ENCODE data around the gene NUDT22. TPM values are rescaled to one million over a fixed set of nuclear protein-coding genes. Genes with fewer than 3 reads are reported as not detected.
A peak's percentile ranks its signal among the peaks of the same experiment; 100 is the strongest.

The NUDT22 gene
- polyA plus RNA-seq (2011; rRNA removed) (21.5 and 21.7 TPM in 2 replicates), polyA plus RNA-seq (2017; fragmentation: RNase III; extraction: RNeasy Plus Mini Kit Qiagen cat#74134 plus additional on column Dnase treatment) (25.7 to 33.2 TPM (median 33.1 TPM) in 3 replicates), polyA minus RNA-seq (2011; rRNA and poly(A)+ RNA removed) (15.2 and 16.5 TPM in 2 replicates)
- polyA plus RNA-seq (2012; cell fraction: cytosol; rRNA removed) = 42.0 and 52.4 TPM in 2 replicates
- 73.1 and 89.7 TPM in 2 replicates for polyA plus RNA-seq (2012; cell fraction: nucleus; rRNA removed)

DNA sequence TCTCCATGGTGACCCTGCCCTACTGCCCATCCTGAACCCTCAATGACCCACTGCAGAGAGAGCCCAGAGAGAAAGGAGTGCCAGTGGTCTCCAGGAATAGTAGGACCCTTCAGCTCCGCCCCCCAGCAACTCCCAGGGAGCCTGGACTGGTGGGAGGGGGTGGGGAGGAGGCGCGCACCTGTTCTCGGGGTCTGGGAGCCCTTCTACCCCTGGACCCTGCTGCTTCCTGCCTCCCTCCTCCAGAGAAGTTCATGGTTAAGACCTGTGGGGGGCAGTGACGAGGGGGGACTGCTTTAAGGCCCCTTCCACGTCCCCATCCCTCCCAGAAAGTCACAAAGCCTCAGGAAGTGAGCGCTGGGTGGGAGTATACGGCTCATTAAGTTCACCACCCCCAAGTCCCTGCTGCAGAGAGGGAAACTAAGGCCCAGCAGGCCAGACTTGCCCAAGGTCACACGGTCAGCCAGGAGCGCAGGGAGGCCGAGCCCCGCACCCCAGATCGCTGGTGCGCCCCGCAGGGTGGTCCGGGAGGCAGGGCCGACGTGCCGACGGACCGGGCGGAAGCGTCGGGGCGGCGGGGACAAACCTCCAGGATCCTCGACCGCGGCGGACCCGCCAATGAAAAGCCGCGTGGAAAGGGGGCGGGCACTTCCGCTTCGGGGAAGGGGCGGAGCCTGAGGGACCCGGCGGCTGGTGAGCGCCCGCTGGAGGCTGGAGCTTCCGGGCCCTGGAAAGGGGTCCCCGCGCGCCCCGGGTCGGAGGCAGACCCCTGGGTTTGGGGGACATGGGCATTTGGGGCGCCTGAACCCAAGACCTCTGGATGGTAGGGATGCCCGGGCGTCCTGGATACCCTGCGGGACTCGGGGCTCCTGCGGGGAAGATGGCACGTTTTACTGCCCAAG lies at the start of gene NUDT22, which contains the start of gene TRPT1:
TSS of gene NUDT22 (plus strand) at position 667 of the 899 bp plus-strand sequence. CDS start 379 bp downstream, outside the sequence.
TSS of gene TRPT1 (minus strand) at position 579 of the 899 bp plus-strand sequence. CDS start at position 253, 326 bp downstream.
- peaks cover 30% of the 10 kb centered on the region for H3K4me1 ChIP-seq
- ATAC-seq (peak; percentile 77 to 83), FAIRE-seq (no peak), DNase-seq (ENCODE audit: low read depth in 1 of 2, low spot score in 1 of 2) (peak; percentile 80 to 90)
- peak within 1 kb of the TSS; percentile 100 for H3K4me2 ChIP-seq
- no peaks in the 10 kb centered on the region for H3K9me3 ChIP-seq
- peak within 1 kb of the TSS; percentile 93 to 99 for H3K27ac ChIP-seq
- CTCF ChIA-PET = interaction anchor here (1.4 to 19.9 kb wide), 9 partner anchors 9 to 77 kb away, joined by 3 to 254 read pairs (median 10); partner anchors contain the start of genes ESRRA, FERMT3 and PLCB3
- WGBS (ENCODE audit: missing lambda C conversion rate) = 2% methylated on average over 17 of the region's 54 CpGs
- H3K4me3 ChIP-seq = peak within 1 kb of the TSS; percentile 97
- POLR2A ChIA-PET = interaction anchor here (0.6 to 2.9 kb wide), 11 partner anchors 13 to 354 kb away, joined by 3 to 16 read pairs (median 4); partner anchors contain the start of genes FKBP2, PPP1R14B, PRDX5 and STIP1
- TF ChIP-seq KDM5A (IDR thresholded peaks at IDR 0.05) (no peak), TP53 (CRISPR knock-in tag; IDR thresholded peaks at IDR 0.05) (no peak), ESRRA (IDR thresholded peaks at IDR 0.05; ENCODE audit: borderline replicate concordance, low read length) (peak; percentile 1; the same call in 1 of the 2 replicates), JUN (IDR thresholded peaks at IDR 0.05) (peak; percentile 48 to 74; a peak in 4 of 5 replicates), PHF8 (IDR thresholded peaks at IDR 0.05; ENCODE audit: borderline replicate concordance, low read depth) (peak; percentile 68; the same call in 1 of the 2 replicates), MAFK (IDR thresholded peaks at IDR 0.05; ENCODE audit: partially characterized antibody) (no peak), RAD21 (conservative IDR thresholded peaks at IDR 0.05 in 1 of 2, IDR thresholded peaks at IDR 0.05 in 1 of 2) (0 out of 5 replicates have a peak, but pooled peaks of 1 of the 2 experiments have one; percentile 14), EHF (CRISPR knock-in tag; IDR thresholded peaks at IDR 0.05) (no peak), RARB (CRISPR knock-in tag; IDR thresholded peaks at IDR 0.05) (no peak), BHLHE40 (IDR thresholded peaks at IDR 0.05; ENCODE audit: low read depth, low read length) (no peak), ZFP36 (IDR thresholded peaks at IDR 0.05; ENCODE audit: borderline replicate concordance, partially characterized antibody) (no peak), RNF2 (IDR thresholded peaks at IDR 0.05; ENCODE audit: borderline replicate concordance, low read depth) (no peak), FOSB (CRISPR knock-in tag; IDR thresholded peaks at IDR 0.05) (no peak), CBX2 (IDR thresholded peaks at IDR 0.05; ENCODE audit: borderline replicate concordance, low read depth) (no peak), CHD2 (IDR thresholded peaks at IDR 0.05; ENCODE audit: low read length, partially characterized antibody) (no peak), FOSL2 (IDR thresholded peaks at IDR 0.05) (no peak), FOSL2 (CRISPR knock-in tag; IDR thresholded peaks at IDR 0.05) (no peak), RFX5 (IDR thresholded peaks at IDR 0.05) (0 out of 2 replicates have a peak, but pooled peaks have one; percentile 28), POLR2A (IDR thresholded peaks at IDR 0.05; ENCODE audit: low read length) (peak; percentile 67), MAZ (IDR thresholded peaks at IDR 0.05; ENCODE audit: borderline replicate concordance, low read depth, low read length) (no peak), CHD4 (IDR thresholded peaks at IDR 0.05; ENCODE audit: borderline replicate concordance) (no peak), MYC (IDR thresholded peaks at IDR 0.05; ENCODE audit: borderline replicate concordance, low read length) (no peak)
- TF ChIP-seq, protein P1, sequence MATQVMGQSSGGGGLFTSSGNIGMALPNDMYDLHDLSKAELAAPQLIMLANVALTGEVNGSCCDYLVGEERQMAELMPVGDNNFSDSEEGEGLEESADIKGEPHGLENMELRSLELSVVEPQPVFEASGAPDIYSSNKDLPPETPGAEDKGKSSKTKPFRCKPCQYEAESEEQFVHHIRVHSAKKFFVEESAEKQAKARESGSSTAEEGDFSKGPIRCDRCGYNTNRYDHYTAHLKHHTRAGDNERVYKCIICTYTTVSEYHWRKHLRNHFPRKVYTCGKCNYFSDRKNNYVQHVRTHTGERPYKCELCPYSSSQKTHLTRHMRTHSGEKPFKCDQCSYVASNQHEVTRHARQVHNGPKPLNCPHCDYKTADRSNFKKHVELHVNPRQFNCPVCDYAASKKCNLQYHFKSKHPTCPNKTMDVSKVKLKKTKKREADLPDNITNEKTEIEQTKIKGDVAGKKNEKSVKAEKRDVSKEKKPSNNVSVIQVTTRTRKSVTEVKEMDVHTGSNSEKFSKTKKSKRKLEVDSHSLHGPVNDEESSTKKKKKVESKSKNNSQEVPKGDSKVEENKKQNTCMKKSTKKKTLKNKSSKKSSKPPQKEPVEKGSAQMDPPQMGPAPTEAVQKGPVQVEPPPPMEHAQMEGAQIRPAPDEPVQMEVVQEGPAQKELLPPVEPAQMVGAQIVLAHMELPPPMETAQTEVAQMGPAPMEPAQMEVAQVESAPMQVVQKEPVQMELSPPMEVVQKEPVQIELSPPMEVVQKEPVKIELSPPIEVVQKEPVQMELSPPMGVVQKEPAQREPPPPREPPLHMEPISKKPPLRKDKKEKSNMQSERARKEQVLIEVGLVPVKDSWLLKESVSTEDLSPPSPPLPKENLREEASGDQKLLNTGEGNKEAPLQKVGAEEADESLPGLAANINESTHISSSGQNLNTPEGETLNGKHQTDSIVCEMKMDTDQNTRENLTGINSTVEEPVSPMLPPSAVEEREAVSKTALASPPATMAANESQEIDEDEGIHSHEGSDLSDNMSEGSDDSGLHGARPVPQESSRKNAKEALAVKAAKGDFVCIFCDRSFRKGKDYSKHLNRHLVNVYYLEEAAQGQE (IDR thresholded peaks at IDR 0.05) = no peak
- TF ChIP-seq, protein P2, sequence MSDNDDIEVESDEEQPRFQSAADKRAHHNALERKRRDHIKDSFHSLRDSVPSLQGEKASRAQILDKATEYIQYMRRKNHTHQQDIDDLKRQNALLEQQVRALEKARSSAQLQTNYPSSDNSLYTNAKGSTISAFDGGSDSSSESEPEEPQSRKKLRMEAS (IDR thresholded peaks at IDR 0.05) = peak; percentile 65; the same call in 1 of the 2 replicates
- TF ChIP-seq, protein P3, sequence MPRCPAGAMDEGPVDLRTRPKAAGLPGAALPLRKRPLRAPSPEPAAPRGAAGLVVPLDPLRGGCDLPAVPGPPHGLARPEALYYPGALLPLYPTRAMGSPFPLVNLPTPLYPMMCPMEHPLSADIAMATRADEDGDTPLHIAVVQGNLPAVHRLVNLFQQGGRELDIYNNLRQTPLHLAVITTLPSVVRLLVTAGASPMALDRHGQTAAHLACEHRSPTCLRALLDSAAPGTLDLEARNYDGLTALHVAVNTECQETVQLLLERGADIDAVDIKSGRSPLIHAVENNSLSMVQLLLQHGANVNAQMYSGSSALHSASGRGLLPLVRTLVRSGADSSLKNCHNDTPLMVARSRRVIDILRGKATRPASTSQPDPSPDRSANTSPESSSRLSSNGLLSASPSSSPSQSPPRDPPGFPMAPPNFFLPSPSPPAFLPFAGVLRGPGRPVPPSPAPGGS (IDR thresholded peaks at IDR 0.05) = peak; percentile 70; the same call in 2 of the 3 replicates
- TF ChIP-seq, protein P4, sequence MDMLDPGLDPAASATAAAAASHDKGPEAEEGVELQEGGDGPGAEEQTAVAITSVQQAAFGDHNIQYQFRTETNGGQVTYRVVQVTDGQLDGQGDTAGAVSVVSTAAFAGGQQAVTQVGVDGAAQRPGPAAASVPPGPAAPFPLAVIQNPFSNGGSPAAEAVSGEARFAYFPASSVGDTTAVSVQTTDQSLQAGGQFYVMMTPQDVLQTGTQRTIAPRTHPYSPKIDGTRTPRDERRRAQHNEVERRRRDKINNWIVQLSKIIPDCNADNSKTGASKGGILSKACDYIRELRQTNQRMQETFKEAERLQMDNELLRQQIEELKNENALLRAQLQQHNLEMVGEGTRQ (IDR thresholded peaks at IDR 0.05) = no peak
- TF ChIP-seq, protein P5, sequence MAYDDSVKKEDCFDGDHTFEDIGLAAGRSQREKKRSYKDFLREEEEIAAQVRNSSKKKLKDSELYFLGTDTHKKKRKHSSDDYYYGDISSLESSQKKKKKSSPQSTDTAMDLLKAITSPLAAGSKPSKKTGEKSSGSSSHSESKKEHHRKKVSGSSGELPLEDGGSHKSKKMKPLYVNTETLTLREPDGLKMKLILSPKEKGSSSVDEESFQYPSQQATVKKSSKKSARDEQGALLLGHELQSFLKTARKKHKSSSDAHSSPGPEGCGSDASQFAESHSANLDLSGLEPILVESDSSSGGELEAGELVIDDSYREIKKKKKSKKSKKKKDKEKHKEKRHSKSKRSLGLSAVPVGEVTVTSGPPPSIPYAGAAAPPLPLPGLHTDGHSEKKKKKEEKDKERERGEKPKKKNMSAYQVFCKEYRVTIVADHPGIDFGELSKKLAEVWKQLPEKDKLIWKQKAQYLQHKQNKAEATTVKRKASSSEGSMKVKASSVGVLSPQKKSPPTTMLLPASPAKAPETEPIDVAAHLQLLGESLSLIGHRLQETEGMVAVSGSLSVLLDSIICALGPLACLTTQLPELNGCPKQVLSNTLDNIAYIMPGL (CRISPR knock-in tag; IDR thresholded peaks at IDR 0.05; ENCODE audit: borderline replicate concordance) = no peak
- TF ChIP-seq, protein P6, sequence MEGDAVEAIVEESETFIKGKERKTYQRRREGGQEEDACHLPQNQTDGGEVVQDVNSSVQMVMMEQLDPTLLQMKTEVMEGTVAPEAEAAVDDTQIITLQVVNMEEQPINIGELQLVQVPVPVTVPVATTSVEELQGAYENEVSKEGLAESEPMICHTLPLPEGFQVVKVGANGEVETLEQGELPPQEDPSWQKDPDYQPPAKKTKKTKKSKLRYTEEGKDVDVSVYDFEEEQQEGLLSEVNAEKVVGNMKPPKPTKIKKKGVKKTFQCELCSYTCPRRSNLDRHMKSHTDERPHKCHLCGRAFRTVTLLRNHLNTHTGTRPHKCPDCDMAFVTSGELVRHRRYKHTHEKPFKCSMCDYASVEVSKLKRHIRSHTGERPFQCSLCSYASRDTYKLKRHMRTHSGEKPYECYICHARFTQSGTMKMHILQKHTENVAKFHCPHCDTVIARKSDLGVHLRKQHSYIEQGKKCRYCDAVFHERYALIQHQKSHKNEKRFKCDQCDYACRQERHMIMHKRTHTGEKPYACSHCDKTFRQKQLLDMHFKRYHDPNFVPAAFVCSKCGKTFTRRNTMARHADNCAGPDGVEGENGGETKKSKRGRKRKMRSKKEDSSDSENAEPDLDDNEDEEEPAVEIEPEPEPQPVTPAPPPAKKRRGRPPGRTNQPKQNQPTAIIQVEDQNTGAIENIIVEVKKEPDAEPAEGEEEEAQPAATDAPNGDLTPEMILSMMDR (IDR thresholded peaks at IDR 0.05) = peak; percentile 28; the same call in 2 of the 3 replicates
